CD4-positive, alpha-beta T cell (primary cell): ENCODE measurements around the gene PER1. TPM values are rescaled to one million over a fixed set of nuclear protein-coding genes. Genes with fewer than 3 reads are reported as not detected.

ENCODE experiments used
- ATAC-seq: fragments of 200-7000 bp; cut with Tn5 transposase; one replicate; pipeline ENCODE4 v1.10.0; 2022; ENCODE audit warnings: mild to moderate bottlenecking; ENCODE audit not compliant: poor library complexity
- CTCF ChIA-PET: fragments of 350-600 bp; sonication (Branson Sonifier 250); formaldehyde crosslinking; loops from one replicate; lab custom pipeline; 2021; ENCODE audit warnings: antibody characterized with exemption, inconsistent platforms; lab: Charles Lee
- POLR2A ChIA-PET: fragments of 350-600 bp; sonication (Branson Sonifier 250); formaldehyde crosslinking; loops from one replicate; lab custom pipeline; 2021; ENCODE audit warnings: antibody characterized with exemption, inconsistent platforms; lab: Charles Lee
- DNase-seq, 14 experiments: peaks; one replicate each; pipeline ENCODE4 v3.0.0-alpha.2; 2013 to 2020; ENCODE audit warnings: mixed read lengths in 2 of 14
- H3K27ac ChIP-seq, 2 donors: one replicate each; pipeline versions ENCODE4 v1.5.1 to v1.7.0; 2013; ENCODE audit warnings: low read length in 2 of 2, low read depth in 1 of 2, mild to moderate bottlenecking in 1 of 2
- H3K27me3 ChIP-seq, 2 experiments: 1 replicate in 1 of 2; 2 replicates in 1 of 2; pipeline versions ENCODE4 v1.6.1 to v1.7.0; 2013; ENCODE audit warnings: low read length in 2 of 2, control low read depth in 1 of 2, mild to moderate bottlenecking in 1 of 2, moderate library complexity in 1 of 2; ENCODE audit not compliant: insufficient read depth in 2 of 2, control insufficient read depth in 1 of 2
- H3K36me3 ChIP-seq: one replicate; pipeline ENCODE4 v1.6.1; 2013; ENCODE audit warnings: low read length, control low read depth; ENCODE audit not compliant: insufficient read depth
- H3K4me1 ChIP-seq: one replicate; pipeline ENCODE4 v1.6.1; 2013; ENCODE audit warnings: low read length, control low read depth; ENCODE audit not compliant: insufficient read depth
- H3K4me3 ChIP-seq: one replicate; pipeline ENCODE4 v1.5.1; 2013; ENCODE audit warnings: mild to moderate bottlenecking, low read length, moderate library complexity
- H3K9me3 ChIP-seq, 2 experiments: 1 replicate in 1 of 2; 2 replicates in 1 of 2; pipeline versions ENCODE4 v1.6.1 to v1.7.0; 2013; ENCODE audit warnings: low read length in 2 of 2, mild to moderate bottlenecking in 2 of 2, control low read depth in 1 of 2, moderate library complexity in 1 of 2; ENCODE audit not compliant: control insufficient read depth in 1 of 2, insufficient read depth in 1 of 2
- H3K27ac Mint-ChIP-seq: one replicate; pipeline ENCODE4 v1.8.0; 2020; ENCODE audit warnings: mixed read lengths
- H3K27me3 Mint-ChIP-seq: one replicate; pipeline ENCODE4 v1.8.0; 2021; ENCODE audit warnings: mixed read lengths
- H3K36me3 Mint-ChIP-seq: one replicate; pipeline ENCODE4 v1.8.0; 2021; ENCODE audit warnings: low read depth, mixed read lengths
- H3K4me1 Mint-ChIP-seq: one replicate; pipeline ENCODE4 v1.8.0; 2021; ENCODE audit warnings: low read depth, mixed read lengths
- H3K4me3 Mint-ChIP-seq: one replicate; pipeline ENCODE4 v1.8.0; 2020; ENCODE audit warnings: mild to moderate bottlenecking, mixed read lengths
- H3K9me3 Mint-ChIP-seq: one replicate; pipeline ENCODE4 v1.8.0; 2020; ENCODE audit warnings: mixed read lengths
- CTCF ChIP-seq: fragments of 200-600 bp; IDR thresholded peaks from one replicate; pipeline ENCODE4 v1.8.0; 2022; ENCODE audit warnings: antibody characterized with exemption, mild to moderate bottlenecking
- intact Hi-C, 2 experiments: fragments of 100-400 bp; cut with DNase I in 1 of 2; cut with micrococcal nuclease in 1 of 2; formaldehyde crosslinking; loops; one replicate each; pipeline versions ENCODE4 v1.15.1 to v1.9.0; 2023 to 2025; cut with DNase I, micrococcal nuclease
- total RNA-seq, 174 experiments: library from RNA in 2 of 174; stranded (reverse) in 2 of 174; gene quantifications; one replicate each; pipeline ENCODE4 v1.2.3 and lab custom pipeline; 2021 to 2026

The PER1 gene
- total RNA-seq, 2 experiments from 2014 or later = 1,723 to 1,794 TPM

GRCh38 chr17:8154608-8155155 is 2.5 kb upstream of the PER1 start:
- no peak for TF ChIP-seq CTCF
- ChIA-PET CTCF (interaction anchor here (1.1 to 3.1 kb wide), 3 partner anchors 14 to 16 kb away, joined by 3 to 32 read pairs (median 6); no protein-coding TSS in a partner anchor), POLR2A (interaction anchor here (0.7 to 16.4 kb wide), 10 partner anchors 9 to 141 kb away, joined by 4 to 419 read pairs (median 26); partner anchors contain the start of genes BORCS6, SLC25A35, TMEM107 and VAMP2)
- no peaks in the 10 kb centered on the region for H3K9me3 Mint-ChIP-seq
- H3K27me3 Mint-ChIP-seq = peaks cover 4% of the 10 kb centered on the region
- Histone ChIP-seq H3K4me1 (peaks cover 88% of the 10 kb centered on the region), H3K27ac (peak overlapping the region; percentile 99 to 100), H3K27me3 (no peaks in the 10 kb centered on the region), H3K9me3 (no peaks in the 10 kb centered on the region), H3K4me3 (peak overlapping the region; percentile 86), H3K36me3 (peaks cover 30% of the 10 kb centered on the region)
- H3K36me3 Mint-ChIP-seq = peaks cover 66% of the 10 kb centered on the region
- DNase-seq (no peak), ATAC-seq (no peak)
- intact Hi-C loops = loop anchor here (5.0 to 10.0 kb wide), 4 partner anchors 93 to 670 kb away; partner anchors contain the start of genes CTC1 (in 1 of the 2), KDM6B (in 1 of the 2), PFAS (in 1 of the 2) and POLR2A (in 1 of the 2)
- H3K4me1 Mint-ChIP-seq = peaks cover 62% of the 10 kb centered on the region
- no peak overlapping the region for H3K4me3 Mint-ChIP-seq
- H3K27ac Mint-ChIP-seq = no peak overlapping the region

- no peak overlapping the region for H3K4me3 Mint-ChIP-seq
- no peak for TF ChIP-seq CTCF
Measured at GRCh38 chr17:8153957-8154607, 1.9 kb upstream of the PER1 start.

GRCh38 chr17:8153525-8153956 is 1.3 kb upstream of the PER1 start:
- peaks cover 31% of the 10 kb centered on the region for H3K36me3 ChIP-seq
- Mint-ChIP-seq H3K27ac (no peak overlapping the region), H3K4me3 (peak overlapping the region; percentile 95), H3K4me1 (peaks cover 55% of the 10 kb centered on the region), H3K36me3 (peaks cover 71% of the 10 kb centered on the region), H3K27me3 (peaks cover 4% of the 10 kb centered on the region), H3K9me3 (no peaks in the 10 kb centered on the region)
- POLR2A ChIA-PET = interaction anchor here (0.6 to 16.4 kb wide), 10 partner anchors 10 to 142 kb away, joined by 3 to 419 read pairs (median 22); partner anchors contain the start of genes BORCS6, CTC1, SLC25A35 and TMEM107
- peaks cover 83% of the 10 kb centered on the region for H3K4me1 ChIP-seq
- no peaks in the 10 kb centered on the region for H3K9me3 ChIP-seq
- intact Hi-C loops = loop anchor here (10.0 kb wide), 2 partner anchors 319 to 669 kb away; partner anchors contain the start of genes KDM6B (in 1 of the 2), POLR2A (in 1 of the 2) and SLC35G6 (in 1 of the 2)
- DNase-seq = peak in 3 of 14 experiments; percentile 58 to 77 (median 68)
- peak overlapping the region; percentile 86 for H3K4me3 ChIP-seq
- H3K27ac ChIP-seq = peak overlapping the region; percentile 99 to 100
- H3K27me3 ChIP-seq = no peaks in the 10 kb centered on the region
- CTCF ChIA-PET = interaction anchor here (1.0 to 2.0 kb wide), 3 partner anchors 13 to 16 kb away, joined by 3 to 6 read pairs (median 4); no protein-coding TSS in a partner anchor
- ATAC-seq = no peak
- TF ChIP-seq CTCF = no peak

More at GRCh38 chr17:8153957-8154607, 1.9 kb upstream of the PER1 start:
- intact Hi-C loops = loop anchor here (10.0 kb wide), 2 partner anchors 319 to 669 kb away; partner anchors contain the start of genes KDM6B (in 1 of the 2), POLR2A (in 1 of the 2) and SLC35G6 (in 1 of the 2)
- H3K27ac ChIP-seq = peak overlapping the region; percentile 99 to 100
- peaks cover 30% of the 10 kb centered on the region for H3K36me3 ChIP-seq
- ChIA-PET POLR2A (interaction anchor here (0.6 to 16.4 kb wide), 11 partner anchors 9 to 141 kb away, joined by 3 to 419 read pairs (median 19); partner anchors contain the start of genes BORCS6, CTC1, SLC25A35 and TMEM107), CTCF (interaction anchor here (1.1 to 2.0 kb wide), 2 partner anchors 13 to 15 kb away, joined by 3 to 6 read pairs; no protein-coding TSS in a partner anchor)
- Mint-ChIP-seq H3K27me3 (peaks cover 4% of the 10 kb centered on the region), H3K36me3 (peaks cover 71% of the 10 kb centered on the region), H3K4me1 (peaks cover 60% of the 10 kb centered on the region), H3K27ac (no peak overlapping the region), H3K9me3 (no peaks in the 10 kb centered on the region)
- H3K4me3 ChIP-seq = peak overlapping the region; percentile 86
- DNase-seq = peak; percentile 63 to 98 (median 90)
- H3K9me3 ChIP-seq = no peaks in the 10 kb centered on the region
- H3K4me1 ChIP-seq = peaks cover 87% of the 10 kb centered on the region
- no peaks in the 10 kb centered on the region for H3K27me3 ChIP-seq
- peak; percentile 8 for ATAC-seq
